ENCODE data around the gene OPA1.
"Not testable (repeated sequence)": the region's sequence is repeated elsewhere in the genome, so short reads cannot be mapped to it uniquely, and the experiment has no call there.

DNA sequence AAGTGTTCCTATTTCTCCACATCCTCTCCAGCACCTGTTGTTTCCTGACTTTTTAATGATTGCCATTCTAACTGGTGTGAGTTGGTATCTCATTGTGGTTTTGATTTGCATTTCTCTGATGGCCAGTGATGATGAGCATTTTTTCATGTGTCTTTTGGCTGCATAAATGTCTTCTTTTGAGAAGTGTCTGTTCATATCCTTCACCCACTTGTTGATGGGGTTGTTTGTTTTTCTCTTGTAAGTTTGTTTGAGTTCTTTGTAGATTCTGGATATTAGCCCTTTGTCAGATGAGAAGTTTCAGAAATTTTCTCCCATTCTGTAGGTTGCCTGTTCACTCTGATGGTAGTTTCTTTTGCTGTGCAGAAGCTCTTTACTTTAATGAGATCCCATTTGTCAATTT is 13.9 kb downstream of the OPA1 start:
- TF ChIP-seq, protein P1, sequence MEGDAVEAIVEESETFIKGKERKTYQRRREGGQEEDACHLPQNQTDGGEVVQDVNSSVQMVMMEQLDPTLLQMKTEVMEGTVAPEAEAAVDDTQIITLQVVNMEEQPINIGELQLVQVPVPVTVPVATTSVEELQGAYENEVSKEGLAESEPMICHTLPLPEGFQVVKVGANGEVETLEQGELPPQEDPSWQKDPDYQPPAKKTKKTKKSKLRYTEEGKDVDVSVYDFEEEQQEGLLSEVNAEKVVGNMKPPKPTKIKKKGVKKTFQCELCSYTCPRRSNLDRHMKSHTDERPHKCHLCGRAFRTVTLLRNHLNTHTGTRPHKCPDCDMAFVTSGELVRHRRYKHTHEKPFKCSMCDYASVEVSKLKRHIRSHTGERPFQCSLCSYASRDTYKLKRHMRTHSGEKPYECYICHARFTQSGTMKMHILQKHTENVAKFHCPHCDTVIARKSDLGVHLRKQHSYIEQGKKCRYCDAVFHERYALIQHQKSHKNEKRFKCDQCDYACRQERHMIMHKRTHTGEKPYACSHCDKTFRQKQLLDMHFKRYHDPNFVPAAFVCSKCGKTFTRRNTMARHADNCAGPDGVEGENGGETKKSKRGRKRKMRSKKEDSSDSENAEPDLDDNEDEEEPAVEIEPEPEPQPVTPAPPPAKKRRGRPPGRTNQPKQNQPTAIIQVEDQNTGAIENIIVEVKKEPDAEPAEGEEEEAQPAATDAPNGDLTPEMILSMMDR (IDR thresholded peaks at IDR 0.05) = not testable (repeated sequence)
- not testable (repeated sequence) for TF ChIP-seq POLR2A (IDR thresholded peaks at IDR 0.05)
